Epidermal melanocyte (primary cell): Measurements from ENCODE around the gene RSRC1.
"Not testable (repeated sequence)": the region's sequence is repeated elsewhere in the genome, so short reads cannot be mapped to it uniquely, and the experiment has no call there.

ENCODE experiments used
- DNase-seq: peaks from one replicate; pipeline ENCODE4 v3.0.0; 2011; ENCODE audit warnings: low spot score; ENCODE audit not compliant: insufficient read length

Gene RSRC1

DNA sequence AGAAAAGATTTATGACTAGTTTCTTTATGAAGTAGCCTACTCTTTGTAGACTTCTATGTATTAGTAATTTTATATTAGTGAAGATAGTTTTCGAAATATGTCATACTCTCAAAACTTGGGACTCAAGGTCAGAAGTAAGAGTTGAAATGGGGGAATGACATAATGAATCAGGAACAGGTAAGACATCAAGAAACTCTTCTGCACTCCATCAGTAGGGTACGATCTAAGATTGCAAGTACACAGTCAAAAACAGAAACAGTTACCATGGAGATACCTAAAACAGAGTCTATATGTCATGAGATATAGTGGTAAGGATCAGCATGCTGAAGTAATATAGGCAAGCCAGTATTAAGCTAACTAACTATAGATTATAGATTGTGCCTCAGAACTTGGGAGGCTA, 274.1 kb downstream of the RSRC1 start:
- no peak for DNase-seq

GRCh38 chr3:158395421-158395820, 285.5 kb downstream of the RSRC1 start:
- DNase-seq, result no peak

DNA sequence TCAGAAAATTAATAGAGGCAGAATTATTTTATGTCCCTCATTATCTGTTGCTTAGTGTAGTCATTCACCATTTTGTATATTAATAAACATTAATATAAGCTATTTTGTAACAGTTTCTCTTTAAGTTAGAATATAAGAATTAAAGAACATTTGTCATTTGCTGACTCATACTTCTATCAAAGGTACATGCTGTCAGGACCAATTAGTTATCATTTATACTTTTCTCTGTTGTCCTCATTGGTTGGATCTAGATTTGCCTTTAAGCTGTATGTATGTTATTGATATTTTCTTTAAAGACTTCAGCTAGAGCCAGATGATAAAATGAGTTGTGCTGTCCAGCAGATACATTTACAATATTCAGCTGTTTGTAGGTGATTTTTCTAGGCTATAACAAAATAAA, 292.7 kb downstream of the RSRC1 start:
- DNase-seq, result no peak

DNA sequence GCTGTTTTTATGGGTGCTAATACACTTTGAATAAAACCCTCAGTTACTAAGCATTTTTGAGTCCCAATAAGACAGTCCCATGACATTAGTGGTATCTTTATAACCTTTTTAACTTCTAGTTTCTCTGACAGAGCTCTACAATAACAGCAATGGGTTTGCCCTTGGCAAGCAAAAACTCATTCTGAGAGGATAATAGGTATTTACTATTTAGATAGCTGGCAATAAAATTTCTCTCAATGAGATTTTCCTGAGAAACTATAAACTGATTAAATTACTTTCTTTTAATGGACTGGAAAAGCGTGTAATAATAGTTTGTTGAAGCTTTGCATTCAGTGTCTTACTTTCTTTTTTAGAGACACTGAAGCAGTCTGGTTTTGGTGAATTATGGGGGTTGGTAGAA, 293.1 kb downstream of the RSRC1 start:
- no peak for DNase-seq

- no peak for DNase-seq
Observed at GRCh38 chr3:158404131-158404718, 294.3 kb downstream of the RSRC1 start.

GRCh38 chr3:158405507-158405906, 295.6 kb downstream of the RSRC1 start:
- no peak for DNase-seq

DNA sequence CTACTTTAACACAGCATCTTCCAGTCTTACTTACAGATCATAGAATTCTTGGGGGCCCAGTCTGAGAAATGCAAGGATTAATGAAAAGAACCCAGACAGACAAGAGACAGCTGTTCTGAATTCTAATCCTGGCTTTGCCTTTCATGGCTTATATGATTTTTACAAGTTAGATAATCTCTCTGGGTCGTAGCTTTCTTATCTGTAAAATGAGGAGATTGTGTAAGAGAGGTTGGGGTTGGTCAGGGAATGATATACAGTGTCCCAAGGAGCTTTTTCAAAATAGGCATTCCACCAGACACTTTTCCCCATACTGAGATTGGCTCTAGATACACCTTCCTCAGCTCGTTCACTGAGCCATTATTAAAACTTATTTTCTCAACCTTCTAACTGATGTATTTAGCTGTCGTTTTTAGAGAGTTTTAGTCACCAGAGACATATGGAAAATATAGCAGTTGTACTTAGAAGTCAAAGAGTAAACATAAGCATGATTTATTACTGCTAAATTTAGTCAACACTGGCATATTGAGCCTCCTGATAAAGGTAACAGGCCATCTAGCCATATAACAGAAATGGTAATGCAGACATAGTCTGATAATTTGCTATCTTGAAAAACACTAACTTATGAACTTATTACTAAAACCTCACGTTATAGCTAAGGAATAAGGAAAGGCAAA, 298.1 kb downstream of the RSRC1 start:
- no peak for DNase-seq

- not testable (repeated sequence) for DNase-seq
Observed at GRCh38 chr3:158408518-158408897, 298.6 kb downstream of the RSRC1 start.

DNA sequence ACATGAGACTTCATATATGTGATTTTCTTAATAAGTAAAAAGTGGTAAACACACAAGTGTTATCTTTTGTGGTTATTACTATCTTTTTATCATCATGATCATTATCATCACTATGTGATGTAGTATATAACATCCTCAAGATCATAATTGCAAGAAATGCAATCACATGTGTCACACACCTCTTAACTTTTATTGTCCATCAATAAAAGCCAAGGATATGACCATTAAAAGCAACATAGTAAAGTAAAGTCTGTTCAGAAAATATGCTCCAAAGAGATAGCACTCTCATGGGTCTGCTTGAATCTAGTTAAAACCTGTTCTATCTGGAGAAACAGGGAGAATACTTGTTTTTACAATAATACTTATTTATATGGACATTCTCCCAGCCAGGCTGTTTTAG, 308.1 kb downstream of the RSRC1 start:
- DNase-seq, result no peak

- DNase-seq, result no peak
Observed at GRCh38 chr3:158419820-158420653, 310.1 kb downstream of the RSRC1 start.

GRCh38 chr3:158420654-158421396, 310.9 kb downstream of the RSRC1 start:
- no peak for DNase-seq

- DNase-seq, result no peak
Observed at GRCh38 chr3:158430448-158430847, 320.6 kb downstream of the RSRC1 start.

GRCh38 chr3:158430968-158431367, 321.1 kb downstream of the RSRC1 start:
- DNase-seq, result no peak

GRCh38 chr3:158431829-158432228, 321.9 kb downstream of the RSRC1 start:
- no peak for DNase-seq

- no peak for DNase-seq
Observed at GRCh38 chr3:158434412-158435038, 324.6 kb downstream of the RSRC1 start.

GRCh38 chr3:158443632-158444031, 333.7 kb downstream of the RSRC1 start:
- no peak for DNase-seq

DNA sequence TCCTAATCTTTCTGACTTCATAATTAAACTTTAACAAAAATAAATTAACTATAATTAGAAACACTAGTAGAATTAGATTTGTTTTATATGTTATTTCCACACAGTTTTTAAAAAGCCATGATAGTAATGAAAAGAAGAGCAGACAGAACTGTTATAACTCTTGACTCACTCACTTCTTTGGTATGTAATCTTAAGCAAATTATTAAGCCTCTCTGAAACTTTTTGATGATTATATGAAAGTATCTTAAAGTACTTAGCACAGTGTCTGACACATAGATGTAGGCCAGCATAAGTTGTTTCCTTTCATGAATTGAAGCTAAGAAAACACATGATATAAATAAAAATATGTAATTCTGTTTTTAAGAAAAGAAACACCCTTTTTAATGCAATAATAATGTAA, 337.5 kb downstream of the RSRC1 start:
- no peak for DNase-seq

DNA sequence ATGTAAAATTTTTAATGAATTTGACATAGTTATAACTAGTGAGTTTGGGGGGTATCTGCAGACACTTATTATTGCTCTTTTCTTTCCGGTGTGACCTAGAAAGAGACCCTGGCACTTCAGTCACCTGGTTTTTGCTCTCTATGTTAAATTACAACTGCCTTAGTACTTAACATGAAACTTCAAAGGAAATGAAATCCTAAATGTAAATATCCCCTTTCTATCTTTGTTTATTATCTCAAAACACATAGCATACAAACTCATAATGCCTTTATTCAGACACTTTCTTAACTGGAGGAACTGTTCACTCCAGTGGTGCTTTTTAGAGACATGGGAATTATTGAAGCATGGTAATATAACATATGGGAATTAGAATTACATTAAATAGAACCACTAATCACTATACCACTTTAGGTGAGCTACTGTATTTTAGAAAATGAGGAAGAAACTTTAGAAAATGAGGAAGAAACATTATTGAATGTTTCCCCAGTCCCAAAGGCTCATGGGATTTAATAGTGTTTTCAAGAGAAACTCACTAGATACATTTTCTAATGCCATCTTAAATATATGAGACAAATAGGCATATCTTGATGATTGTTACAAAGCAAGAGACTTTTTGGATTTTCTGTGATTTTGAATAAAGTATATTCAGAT, 341.6 kb downstream of the RSRC1 start:
- DNase-seq, result no peak

GRCh38 chr3:158452334-158452733, 342.4 kb downstream of the RSRC1 start:
- DNase-seq, result no peak

DNA sequence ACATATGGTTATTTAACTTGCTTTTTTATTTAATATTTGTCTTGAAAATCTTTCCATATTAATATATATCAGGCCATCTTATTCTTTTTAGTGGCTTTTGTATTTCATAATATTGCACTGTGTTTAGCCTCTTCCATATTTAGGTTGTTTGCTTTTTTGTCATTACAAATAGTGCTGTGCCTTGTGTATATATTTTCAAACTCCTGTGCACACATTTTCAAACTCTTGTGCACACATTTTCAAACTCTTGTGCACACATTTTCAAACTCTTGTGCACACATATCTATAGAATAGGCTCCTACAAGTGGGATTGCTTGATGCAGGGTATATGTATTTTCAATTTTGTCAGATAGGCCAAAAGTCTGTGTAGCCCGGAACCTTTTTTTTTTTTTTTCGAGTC, 343.1 kb downstream of the RSRC1 start:
- DNase-seq, result no peak

- no peak for DNase-seq
Observed at GRCh38 chr3:158453865-158454264, 344.0 kb downstream of the RSRC1 start.
